Testis (tissue), 2 donors: ENCODE measurements around the gene BRSK2.

Experiments
- CTCF ChIP-seq, 3 experiments: fragments of 450-650 bp in 2 of 3; fragments of 200-600 bp in 1 of 3; sonication (generic) in 1 of 3; IDR thresholded peaks; one replicate each; pipeline ENCODE4 v1.5.1; 2016 to 2019; ENCODE audit warnings: antibody characterized with exemption in 3 of 3, mild to moderate bottlenecking in 2 of 3, moderate library complexity in 1 of 3
- POLR2A ChIP-seq: fragments of 450-650 bp; IDR thresholded peaks from one replicate; pipeline ENCODE4 v1.6.1; 2017; ENCODE audit warnings: antibody characterized with exemption, mild to moderate bottlenecking, moderate library complexity

DNA sequence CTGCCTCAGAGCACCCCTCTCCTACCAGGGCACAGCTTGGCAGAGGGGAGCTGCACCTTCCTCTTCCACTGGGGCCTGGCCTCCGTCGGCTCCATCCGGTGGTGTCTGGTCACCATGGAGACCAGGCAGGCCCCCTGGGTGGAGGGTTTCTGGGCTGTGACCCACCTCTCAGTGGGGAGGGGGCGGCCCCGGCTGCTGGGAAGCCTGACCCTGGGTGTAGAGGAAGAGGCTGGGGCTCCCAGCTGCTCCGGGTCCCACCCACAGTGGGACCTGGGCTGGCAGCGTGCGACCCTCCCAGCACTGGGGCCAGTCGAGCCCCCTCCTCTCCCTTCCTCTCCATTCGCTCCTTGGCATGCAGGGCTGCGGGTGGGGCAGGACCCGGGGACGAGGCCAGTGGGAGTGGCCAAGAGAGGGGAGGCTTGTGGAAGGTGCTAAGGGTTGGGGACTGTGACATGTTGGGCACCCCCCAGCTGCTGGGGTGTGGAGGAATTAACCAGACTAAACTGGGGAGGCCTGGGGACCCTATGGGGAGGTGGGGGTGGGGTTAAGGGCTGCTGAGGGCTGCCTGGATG lies 46.8 kb downstream of the BRSK2 start:
- no peak for TF ChIP-seq POLR2A
- TF ChIP-seq CTCF (IDR thresholded peaks at IDR 0.05): no peak
